HG03432 (cell line): Measurements from ENCODE around the gene PCTP.
A peak's percentile ranks its signal among the peaks of the same experiment; 100 is the strongest.

Experiments
- ATAC-seq: cut with Tn5 transposase; IDR thresholded peaks from one replicate; pipeline ENCODE4 v1.9.1; 2021; ENCODE audit warnings: mild to moderate bottlenecking, moderate library complexity; ENCODE audit not compliant: unreplicated experiment

The PCTP gene

DNA sequence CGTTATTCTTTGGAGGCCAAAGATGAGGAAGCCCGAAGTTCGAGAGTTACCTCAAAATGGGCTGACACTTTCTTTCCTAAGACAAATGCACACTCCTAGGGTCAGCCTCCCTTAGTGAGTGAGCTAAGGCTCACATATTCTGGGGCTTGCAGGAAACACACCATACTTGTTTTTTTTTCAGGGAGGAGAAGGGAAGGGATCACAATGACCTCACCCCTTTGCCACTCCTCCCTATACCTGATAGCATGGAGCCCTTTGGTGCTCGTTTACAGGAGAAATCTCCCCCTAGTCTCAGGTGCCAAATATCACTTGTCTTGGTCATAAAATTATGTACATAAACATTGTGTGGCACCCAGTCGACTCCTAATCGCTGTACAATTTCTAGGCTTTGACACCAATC, 23.6 kb upstream of the PCTP start:
- ATAC-seq, result no peak

DNA sequence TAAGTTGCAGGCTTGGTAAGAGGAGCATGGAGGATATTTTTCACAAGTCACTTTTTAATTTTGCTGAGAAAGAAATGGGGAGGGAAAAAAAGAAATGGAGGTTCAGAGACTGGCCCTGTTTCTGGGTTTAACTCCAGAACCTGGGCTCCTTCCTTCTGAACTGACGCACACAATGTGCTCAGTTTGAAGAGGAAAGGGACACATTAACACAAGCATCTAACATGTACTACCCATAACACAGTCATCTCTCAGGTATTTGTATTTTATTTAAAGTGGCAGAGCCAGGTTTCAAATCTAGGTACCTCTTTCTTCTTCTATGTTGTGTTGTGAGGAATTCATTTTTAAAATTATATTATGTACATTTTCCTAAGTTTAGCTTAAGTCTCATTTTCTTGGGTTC, 22.9 kb upstream of the PCTP start:
- no peak for ATAC-seq

DNA sequence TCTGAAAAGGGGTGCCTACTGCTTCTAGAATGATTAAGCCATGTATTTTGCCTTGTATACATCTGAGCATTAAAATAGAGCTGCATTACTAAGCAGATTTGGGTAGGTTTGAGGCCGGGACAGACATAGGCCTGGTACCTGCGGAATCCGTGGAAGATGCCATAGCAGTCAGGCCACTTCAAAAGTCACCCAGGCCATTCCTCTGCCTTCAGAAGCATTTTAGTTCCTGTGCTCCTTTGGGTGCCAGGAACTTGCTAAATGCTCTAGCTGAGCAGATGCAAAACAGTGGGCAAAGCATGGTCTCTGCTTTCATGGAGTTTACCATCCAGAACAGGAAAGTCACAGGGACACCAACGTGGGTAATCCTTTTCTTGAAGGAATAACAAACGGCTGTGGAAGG, 22.5 kb upstream of the PCTP start:
- ATAC-seq, result no peak

DNA sequence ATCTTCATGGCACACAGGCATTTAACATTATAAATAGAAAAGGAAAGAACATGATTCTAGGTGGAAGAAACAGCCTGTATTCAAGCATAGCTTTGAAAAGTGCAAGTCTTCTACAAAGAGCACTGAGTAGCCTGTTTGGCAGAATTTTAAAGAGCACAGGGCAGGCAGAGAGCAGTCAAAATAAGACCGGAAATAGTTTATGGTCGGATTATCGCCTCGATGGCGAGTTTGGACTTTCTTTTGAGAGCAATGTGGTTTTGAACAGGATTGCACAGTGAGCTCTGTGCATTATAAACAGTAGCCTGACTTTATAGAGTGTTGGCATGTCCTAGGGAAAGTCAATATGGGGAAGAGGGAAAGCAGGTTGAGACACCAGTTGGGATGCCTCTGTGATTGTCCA, 22.0 kb upstream of the PCTP start:
- ATAC-seq, result no peak

DNA sequence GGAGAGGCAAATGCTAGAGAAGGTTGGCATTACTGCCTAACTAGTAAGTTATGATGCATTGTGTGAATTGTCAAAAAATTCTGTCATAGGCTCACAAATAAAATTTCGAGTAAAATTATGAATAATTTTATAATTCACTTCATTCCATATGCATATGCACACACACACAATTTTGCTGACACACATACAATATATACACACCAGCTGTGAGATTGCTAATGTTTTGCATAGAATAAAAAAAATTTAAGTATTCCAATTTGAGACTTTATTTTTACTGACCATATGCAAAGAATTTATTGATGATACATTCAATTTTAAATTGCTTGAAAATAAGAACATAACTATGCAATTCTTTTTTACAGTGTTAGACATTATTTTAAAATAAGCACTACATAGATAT, 21.4 kb upstream of the PCTP start:
- no peak for ATAC-seq

DNA sequence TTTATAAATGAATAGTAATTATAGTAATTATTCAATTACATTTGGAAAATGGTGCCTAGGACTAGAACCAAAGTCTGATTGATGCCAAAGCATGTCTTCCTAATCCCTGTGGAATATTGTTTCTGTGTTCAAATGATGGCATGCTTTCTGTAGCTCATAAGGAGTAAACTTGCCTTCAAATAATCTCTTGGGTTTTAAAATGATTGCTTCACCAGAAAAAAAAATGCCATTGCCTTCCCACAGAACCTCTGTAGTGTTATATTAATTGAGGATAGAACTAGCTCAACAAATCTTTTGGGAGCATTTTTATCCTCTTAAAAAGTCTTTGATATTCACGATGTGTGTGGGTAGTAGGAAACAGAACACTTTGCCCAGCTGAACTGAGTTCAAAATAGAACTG, 20.5 kb upstream of the PCTP start:
- no peak for ATAC-seq

DNA sequence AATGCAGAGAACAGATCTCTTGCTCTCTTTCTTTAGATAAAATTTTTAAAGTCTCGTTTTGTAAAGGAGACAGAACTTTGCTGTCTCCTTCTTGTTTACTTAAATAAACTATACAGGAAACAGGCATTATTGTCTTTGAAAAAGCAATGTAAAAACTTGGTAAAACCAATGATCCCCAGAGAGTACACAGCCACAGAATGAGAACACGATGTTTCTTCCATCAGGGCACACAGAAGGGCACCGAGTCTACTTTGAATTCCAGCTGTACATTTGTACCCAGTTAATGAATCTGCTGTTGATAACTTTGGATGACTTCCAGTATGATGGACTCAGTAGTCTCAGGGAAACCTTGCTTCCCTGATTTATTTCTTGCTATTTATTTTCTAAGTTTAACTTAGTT, 20.0 kb upstream of the PCTP start:
- ATAC-seq, result no peak

DNA sequence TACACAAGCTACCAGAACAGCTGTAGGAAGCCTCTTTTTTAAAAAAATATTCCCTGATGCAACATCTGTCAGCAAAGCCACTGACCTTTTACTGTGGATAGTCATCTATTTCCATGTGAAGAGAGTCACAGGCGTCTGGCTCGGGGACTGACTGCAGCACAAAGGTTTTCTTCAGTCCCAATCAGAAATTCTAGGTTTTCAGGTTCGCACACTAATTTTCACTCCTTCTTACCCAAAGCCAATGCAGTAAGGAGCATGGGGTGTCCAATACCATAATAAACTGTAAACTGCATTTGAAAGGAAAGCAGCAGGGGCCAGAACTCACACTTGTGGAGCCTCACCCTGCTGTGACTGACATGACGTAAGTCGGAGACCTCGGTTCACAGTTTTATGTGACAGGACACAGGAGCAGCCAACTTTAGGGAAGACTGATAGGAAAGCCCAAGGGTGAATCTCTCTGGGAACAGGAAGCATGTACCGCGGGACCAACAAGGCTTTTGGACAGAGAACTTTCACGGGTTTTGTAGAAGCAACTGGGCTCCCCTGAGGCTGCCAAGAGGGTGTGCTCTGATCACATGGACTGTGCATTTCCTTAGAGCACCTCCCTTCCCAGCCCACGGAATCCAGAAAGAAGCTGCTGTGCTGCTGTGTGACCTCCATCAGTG, 19.1 kb upstream of the PCTP start:
- no peak for ATAC-seq

DNA sequence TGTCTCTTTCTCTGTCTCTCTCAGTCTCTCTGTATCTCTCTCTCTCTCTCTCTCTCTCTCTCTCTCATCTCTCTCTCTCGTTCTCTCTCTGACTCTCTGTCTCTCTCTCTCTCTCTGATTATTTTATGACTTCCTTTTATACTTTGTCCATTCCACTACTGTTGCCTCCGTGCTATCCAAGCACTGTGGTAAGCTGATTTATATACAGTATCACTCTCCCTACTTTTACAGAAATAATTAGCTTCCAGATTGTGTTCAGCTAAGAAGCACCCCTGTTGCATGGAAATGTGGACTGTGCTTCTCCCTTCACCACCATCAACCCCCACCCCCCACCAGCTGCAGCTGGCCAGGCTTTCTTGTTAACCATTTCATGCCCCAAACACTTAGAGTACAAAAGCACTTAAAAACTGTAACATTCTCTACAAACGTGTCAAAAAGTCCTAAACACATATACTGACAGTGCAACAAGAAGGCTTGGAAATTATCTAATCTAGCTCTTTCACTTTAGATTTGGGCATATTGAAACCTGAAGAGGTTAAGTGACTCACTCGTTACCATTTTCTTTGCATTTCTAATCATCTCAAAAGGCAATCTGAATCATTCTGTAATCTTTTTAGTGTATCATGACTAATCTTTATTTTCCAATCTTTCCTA, 16.6 kb upstream of the PCTP start:
- peak; percentile 72 for ATAC-seq

DNA sequence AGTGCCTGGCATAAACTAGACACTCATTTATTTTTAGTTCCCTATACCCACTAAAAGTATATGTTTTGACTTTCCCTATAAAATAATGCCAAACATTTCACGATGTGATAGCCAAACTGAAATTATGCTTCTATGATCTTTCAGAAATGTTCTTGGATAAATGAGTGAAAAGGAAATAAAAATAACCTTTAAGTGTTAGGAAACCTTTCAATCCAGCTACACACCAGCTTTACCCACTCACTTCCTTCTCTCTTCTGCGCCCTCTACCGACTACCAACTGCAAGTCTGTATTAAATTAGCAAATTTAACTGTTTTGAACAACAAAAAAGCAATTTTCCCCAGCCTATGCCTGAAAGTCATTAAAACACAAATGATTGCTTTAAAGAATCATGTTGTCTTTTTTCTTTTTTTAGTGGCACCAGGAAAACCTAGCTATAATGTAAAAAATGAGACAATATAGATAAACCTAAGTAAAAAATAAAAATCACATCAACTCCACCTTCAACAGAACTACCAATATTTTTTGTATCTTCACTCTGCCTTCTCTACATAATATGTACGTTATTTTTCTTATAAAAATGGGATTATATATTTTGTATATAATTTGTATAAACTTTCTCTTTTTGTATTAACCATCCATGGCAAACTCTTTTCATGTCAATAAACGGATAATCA, 15.0 kb upstream of the PCTP start:
- no peak for ATAC-seq

DNA sequence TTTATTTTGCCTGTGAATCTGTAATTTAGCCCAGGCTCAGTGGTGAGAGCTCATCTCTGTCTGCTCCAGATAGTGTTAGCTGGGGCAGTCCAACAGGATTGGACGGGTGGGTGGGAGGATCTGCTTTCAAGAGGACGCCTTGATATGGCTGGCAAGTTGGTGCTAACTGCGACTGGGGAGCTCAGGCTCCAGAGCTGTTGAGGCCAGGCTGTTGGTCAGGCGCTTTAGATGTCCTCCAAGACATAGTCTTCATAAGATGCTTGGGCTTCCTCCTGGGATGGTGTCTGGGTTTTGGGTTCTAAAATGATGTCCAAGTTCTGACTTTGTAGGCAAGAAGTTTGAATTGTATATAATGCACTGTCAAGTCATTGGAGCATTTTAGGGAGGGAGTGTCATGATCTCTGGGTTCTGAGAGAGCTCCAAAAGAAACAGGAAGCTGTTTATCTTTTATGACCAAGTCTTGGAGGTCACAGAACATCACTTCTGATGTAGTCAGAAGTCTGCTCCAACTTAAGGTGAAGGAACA, 12.8 kb upstream of the PCTP start:
- ATAC-seq, result no peak

DNA sequence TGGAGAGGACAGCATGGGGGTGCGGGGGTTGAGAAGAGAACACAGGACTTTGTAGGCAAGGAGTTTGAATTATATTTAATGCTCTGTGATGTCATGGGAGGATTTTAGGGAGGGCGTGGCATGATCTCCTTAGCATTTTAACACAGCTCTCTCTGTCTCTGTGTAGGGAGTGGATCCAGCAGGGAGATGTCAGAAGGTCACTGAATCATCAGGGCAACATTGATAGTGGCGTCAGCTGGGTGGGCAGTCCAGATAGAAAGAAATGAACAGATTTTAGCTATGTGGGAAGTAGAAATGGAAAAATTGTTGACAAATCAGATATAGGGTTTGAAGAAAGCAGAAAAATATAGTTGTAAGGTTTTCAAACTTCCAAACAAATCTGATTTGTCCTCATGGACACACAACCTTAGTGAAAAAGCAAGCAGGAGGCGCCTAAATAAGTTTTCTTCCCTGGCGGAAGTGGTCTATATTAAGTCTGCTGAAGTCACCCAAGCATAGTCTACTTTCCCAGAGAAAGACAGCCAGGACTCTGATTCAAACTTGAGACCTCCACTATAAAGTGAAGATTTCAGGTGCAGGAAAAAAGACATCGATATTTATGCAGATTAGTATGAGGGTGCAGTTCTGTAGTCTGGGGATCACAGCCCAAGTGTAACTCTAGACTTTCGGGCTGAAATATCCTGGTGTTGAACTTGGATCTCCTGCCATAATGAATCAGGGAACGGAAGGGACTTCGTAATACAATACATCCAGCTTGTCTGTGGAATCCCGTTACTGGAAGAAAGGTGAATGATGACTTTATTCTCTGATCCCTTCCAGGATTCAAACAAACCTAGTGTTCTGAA, 10.1 kb upstream of the PCTP start:
- ATAC-seq, result no peak

DNA sequence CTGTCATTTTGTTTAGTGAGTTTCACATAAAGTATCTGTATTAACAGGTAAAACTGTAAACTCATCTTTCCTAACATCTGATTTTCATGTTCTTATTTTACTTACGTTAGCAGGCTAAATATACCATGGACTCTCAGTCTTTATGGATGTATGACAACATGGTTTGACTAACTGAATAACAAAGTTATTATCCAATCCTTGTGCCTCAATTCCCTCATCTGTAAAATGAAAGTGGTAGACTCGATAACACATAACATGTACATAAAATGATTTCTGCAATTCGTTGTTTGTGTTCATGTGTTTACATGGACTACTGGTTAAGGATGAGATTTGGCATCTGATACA, 9.5 kb upstream of the PCTP start:
- ATAC-seq, result no peak

DNA sequence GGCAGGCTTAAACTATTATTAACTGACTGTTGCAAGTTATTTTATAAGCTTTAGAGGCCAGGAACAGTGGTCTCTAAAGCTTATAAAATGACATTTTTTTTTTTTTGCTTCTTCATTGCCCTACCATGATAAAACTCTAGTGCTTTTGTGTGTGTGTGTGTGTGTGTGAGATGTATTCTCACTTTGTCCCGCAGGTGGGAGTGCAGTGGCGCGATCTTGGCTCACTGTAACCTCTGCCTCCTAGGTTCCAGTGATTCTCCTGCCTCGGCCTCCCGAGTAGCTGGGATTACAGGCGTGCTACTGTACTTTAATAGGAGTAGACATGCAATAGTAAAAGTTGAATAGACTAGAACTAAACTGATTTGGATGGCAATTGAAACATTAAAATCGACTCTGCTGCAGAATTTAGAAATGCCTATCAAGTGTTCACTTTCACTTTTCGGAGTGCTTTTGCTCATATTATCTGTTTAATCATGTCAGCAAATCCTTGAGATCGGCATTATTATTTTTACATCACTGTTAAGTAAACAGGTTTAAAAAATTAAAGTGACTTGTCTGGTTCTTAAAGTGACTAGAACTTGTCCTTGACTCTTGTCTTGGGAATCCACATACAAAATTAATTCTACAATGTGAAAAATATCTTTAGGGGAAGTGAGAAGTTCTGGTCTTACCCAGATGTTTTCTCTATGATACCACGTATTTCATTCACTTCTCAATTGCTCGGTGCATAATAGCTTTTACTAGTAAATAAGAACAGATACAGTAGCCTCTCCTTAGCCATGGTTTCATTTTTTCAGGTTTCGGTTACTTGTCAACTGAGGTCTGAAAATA, 8.4 kb upstream of the PCTP start:
- peak; percentile 95 for ATAC-seq

DNA sequence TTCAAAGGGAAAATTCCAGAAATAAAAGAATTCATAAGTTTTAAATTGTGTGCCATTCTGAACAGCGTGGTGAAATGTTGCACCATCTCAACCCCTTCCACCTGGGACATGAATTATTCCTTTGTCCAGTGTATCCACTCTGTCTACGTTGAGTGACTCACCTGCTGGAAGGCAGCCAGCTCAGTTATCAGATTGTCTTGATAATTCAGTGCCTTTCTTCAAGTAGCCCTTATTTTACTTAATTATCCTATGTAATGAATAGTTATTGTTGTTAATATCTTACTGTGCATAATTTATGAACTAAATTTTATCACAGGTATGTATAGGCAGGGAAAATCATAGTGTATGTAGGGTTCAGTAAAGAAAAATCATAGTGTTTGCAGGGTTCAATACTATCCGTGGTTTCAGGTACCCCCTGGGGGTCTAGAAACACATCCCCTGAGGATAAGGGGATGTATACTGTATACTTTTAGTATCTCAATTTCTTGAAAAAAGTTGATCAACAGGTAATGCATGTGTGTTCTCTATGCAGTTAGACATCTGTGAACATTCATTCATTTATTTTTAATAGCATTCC, 7.7 kb upstream of the PCTP start:
- ATAC-seq, result peak; percentile 44

DNA sequence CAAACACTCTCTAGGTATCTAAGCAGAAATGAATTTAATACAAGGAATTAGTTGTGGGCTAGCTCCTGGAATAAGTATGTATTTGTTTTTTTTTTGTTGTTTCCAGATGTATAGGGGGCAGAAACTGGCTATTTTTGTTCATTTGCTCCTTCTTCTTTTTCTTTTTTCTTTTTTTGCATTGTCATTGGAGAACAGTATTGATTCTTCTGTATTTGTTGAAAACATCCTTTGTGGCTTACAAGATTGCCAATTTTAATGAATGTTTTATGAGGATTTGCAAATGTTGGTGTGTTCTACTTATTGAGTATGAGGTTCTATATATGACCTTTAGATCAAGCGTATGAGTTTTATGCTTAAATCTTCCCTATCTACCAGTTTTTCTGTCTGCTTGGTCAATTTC, 5.6 kb upstream of the PCTP start:
- no peak for ATAC-seq

DNA sequence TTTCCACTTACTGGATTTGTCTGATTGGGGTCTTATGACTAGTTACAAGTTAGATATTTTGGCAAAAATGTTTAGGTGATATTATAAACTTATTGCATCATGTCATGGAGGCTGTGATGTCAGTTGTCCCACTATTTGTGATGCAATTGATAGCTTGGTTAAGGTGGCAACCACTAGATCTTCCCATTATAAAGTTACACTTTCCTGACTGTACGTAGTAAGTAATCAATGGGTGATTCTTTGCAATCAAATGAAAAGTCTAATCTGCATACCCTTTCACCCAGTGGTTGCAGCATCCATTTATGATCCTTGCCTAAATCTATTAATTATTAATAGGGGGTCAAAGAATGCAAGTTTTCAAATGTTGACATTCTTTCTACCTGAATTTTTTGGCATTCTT, 4.4 kb upstream of the PCTP start:
- ATAC-seq, result no peak

DNA sequence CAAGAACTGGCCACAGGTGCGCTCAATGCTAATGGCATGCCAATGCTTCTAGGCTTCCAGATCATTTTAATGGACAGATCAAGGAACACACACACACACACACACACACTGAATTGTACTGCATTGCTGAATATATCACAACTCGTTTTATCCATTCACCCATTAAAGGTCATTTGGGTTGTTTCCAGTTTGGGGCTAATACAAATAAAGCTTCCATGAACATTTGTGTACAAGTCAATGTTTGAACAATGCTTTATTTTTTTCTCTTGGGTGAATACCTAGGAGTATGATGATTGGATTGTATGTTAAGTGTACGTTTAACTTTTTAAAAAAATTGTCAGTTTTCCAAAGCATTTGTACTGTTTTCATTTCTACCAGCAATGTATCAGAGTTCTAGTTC, 3.6 kb upstream of the PCTP start:
- no peak for ATAC-seq

DNA sequence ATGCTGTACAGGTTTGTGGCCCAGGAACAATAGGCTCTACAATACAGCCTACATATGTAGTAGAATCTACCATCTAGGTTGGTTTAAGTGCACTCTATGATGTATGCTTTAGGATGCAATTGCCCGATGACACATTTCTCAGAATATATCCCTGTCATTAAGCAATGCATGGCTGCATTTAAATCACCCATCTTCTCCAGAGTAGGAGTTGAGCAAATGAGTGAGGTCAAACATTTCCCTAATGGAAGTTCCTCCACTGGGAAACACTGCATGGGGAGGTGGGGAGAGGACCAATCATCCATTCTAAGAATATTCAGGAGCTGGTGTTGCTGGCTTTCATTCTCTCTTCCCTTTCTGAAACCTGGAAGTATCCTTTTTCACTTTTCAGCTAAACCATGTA, 2.0 kb upstream of the PCTP start:
- ATAC-seq, result no peak

DNA sequence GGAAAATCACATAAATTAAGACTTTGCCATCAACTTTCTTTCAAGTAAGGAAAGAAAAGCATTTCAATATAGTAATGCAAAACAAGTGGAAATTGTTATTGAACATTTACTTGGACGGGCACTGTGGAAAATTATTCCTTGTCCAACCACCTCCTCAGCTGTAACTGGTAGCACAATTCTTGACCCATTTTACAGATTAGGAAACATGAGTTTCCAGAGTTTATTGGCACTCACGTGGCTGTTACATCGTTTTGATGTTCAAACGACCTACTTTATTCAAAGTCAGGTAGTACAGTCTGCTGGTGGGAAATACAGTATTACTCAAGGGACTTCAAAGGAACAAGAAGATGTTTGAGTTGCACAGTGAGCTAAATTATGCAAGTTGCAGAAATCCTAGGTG, 866 bp upstream of the PCTP start:
- ATAC-seq, result no peak
